CD1c-positive myeloid dendritic cell (primary cell): Measurements from ENCODE around the gene NPHP3.
A peak's percentile ranks its signal among the peaks of the same experiment; 100 is the strongest.
"Not testable (repeated sequence)": the region's sequence is repeated elsewhere in the genome, so short reads cannot be mapped to it uniquely, and the experiment has no call there.

Experiments
- DNase-seq: peaks from one replicate; pipeline ENCODE4 v3.0.0-alpha.2; 2016; ENCODE audit errors: extremely low spot score

Gene NPHP3

GRCh38 chr3:132722165-132723023, at the start of gene NPHP3:
NPHP3 (minus strand) TSS chr3:132722409; CDS start chr3:132722355, 54 bp downstream.
- DNase-seq = peak; percentile 96

GRCh38 chr3:132758740-132759139, 36.5 kb upstream of the NPHP3 start:
- DNase-seq = no peak

GRCh38 chr3:132756108-132756650, 34.0 kb upstream of the NPHP3 start:
- no peak for DNase-seq

GRCh38 chr3:132753946-132754345, 31.7 kb upstream of the NPHP3 start:
- no peak for DNase-seq

GRCh38 chr3:132749786-132750185, 27.6 kb upstream of the NPHP3 start:
- no peak for DNase-seq

GRCh38 chr3:132746720-132747119, 24.5 kb upstream of the NPHP3 start:
- not testable (repeated sequence) for DNase-seq

- DNase-seq = no peak
These were observed 16.1 kb upstream of the NPHP3 start for GRCh38 chr3:132738314-132738713.

- DNase-seq = no peak
These were observed 13.4 kb upstream of the NPHP3 start for GRCh38 chr3:132735589-132735988.

GRCh38 chr3:132730891-132731580, 8.8 kb upstream of the NPHP3 start:
- no peak for DNase-seq

- DNase-seq = peak; percentile 75
These were observed 4.2 kb upstream of the NPHP3 start for GRCh38 chr3:132726341-132726823.

- DNase-seq = peak; percentile 11
These were observed 1.1 kb upstream of the NPHP3 start for GRCh38 chr3:132723024-132723950.

GRCh38 chr3:132721479-132722164, 587 bp downstream of the NPHP3 start:
- DNase-seq = peak; percentile 59

- no peak for DNase-seq
These were observed 2.0 kb downstream of the NPHP3 start for GRCh38 chr3:132720228-132720627.

GRCh38 chr3:132716372-132716771, 5.8 kb downstream of the NPHP3 start:
- DNase-seq = no peak

GRCh38 chr3:132713977-132714727, 8.1 kb downstream of the NPHP3 start:
- DNase-seq = no peak

GRCh38 chr3:132710311-132710710, 11.9 kb downstream of the NPHP3 start:
- DNase-seq = no peak

GRCh38 chr3:132709761-132710160, 12.4 kb downstream of the NPHP3 start:
- DNase-seq = no peak

GRCh38 chr3:132703733-132704132, 18.5 kb downstream of the NPHP3 start:
- no peak for DNase-seq

- no peak for DNase-seq
These were observed 26.8 kb downstream of the NPHP3 start for GRCh38 chr3:132695422-132695821.

- DNase-seq = no peak
These were observed 27.2 kb downstream of the NPHP3 start for GRCh38 chr3:132694991-132695390.
